Posterior vena cava (tissue), 2 donors: ENCODE measurements around the gene MXD4. TPM values are rescaled to one million over a fixed set of nuclear protein-coding genes. Genes with fewer than 3 reads are reported as not detected.
A peak's percentile ranks its signal among the peaks of the same experiment; 100 is the strongest.

Experiments
- DNase-seq: peaks from one replicate; pipeline ENCODE4 v3.0.0-alpha.2; 2020; ENCODE audit warnings: low spot score
- intact Hi-C, 2 donors: fragments of 100-400 bp; cut with DNase I; formaldehyde crosslinking; loops; one replicate each; pipeline versions ENCODE4 v1.14.1 to v1.14.2; 2022 to 2023
- total RNA-seq, 2 donors: library from RNA; stranded (reverse); fragmentation: NEBNext Ultra II Directional; extraction: Animal tissue kit (Norgen Biotek cat#: 25700); gene quantifications; one replicate each; pipeline ENCODE4 v1.2.1, GENCODE V29; 2021
- donor health status: DM: yes; HTN: yes; CAD: no.
- donor health status: DM: yes; HTN: yes; CAD: no.

Gene MXD4
- total RNA-seq, 2 donors from 2014 or later = 43.6 to 43.7 TPM

DNA sequence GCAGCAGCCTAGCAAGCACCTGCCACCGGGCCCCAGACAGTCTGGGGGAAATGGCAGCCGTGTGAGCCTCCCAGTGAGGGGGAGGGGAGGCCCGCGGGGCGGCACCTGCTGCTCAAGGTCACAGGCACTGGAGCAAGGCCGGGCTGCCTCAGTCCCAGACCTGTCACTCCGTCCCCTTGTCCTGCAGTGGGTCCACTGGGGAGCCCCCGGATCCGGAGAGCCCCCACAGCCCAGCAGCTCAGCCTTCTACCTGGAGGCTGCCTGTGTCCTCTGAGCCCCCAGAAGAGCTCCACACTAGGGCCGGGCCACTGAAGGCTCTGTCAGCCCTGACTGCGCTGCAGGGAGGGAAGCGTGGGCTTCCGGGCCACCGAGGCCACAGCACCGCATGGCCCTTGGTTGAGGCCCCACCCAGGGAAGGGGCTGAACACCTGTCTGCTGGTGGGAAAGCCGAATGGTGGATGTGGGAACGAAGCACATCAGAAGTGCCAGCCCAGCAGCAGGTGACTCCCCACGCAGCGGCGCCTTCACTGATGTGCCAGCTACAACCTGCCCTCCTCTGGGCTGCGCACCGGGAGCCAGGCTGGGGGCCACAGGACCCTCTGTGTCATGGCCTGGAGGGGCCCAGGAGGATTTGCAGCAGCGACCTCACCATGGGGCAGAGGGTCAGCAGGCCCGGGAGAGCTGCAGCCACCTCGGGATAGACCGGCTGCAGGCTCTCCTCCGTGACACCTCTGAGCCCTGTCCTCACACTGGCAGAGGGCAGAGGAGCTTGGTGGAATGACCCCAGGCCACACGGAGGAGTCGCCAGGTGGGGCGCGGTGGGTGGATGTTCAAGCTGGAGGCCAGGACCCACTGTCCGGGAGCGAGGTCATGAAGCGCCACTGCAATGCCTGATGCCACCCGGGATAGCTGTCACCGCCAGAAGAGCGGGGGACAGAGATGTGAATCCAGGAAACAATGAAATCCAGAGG lies 35.0 kb upstream of the MXD4 start:
- peak; percentile 77 for DNase-seq
- intact Hi-C loops = no loop called here

- intact Hi-C loops = no loop called here
- DNase-seq = peak; percentile 44
Measured at GRCh38 chr4:2295900-2296442, 34.1 kb upstream of the MXD4 start.

DNA sequence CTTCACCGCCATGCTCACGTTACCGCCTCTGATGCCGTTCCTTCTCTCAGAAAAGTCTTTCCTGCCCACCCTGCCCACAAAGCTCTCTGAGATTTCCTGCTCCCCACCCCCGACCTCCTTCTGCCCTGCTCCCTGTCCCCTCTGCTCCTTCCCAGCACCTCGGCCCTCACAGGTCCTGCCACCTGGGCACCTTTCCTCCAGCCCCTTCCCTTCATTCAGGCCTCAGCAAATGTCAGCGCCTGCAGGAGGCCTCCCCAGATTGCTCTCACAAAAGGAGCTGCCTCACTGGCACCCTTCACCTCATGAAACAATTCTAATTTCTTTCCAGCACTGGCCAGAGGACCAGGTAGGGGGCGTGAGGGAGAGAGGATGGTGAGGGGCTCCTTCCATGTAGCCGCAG lies 33.6 kb upstream of the MXD4 start:
- DNase-seq = peak; percentile 56
- intact Hi-C loops = no loop called here

GRCh38 chr4:2292646-2293108 lies 30.8 kb upstream of the MXD4 start:
- peak; percentile 29 for DNase-seq
- intact Hi-C loops = no loop called here

DNA sequence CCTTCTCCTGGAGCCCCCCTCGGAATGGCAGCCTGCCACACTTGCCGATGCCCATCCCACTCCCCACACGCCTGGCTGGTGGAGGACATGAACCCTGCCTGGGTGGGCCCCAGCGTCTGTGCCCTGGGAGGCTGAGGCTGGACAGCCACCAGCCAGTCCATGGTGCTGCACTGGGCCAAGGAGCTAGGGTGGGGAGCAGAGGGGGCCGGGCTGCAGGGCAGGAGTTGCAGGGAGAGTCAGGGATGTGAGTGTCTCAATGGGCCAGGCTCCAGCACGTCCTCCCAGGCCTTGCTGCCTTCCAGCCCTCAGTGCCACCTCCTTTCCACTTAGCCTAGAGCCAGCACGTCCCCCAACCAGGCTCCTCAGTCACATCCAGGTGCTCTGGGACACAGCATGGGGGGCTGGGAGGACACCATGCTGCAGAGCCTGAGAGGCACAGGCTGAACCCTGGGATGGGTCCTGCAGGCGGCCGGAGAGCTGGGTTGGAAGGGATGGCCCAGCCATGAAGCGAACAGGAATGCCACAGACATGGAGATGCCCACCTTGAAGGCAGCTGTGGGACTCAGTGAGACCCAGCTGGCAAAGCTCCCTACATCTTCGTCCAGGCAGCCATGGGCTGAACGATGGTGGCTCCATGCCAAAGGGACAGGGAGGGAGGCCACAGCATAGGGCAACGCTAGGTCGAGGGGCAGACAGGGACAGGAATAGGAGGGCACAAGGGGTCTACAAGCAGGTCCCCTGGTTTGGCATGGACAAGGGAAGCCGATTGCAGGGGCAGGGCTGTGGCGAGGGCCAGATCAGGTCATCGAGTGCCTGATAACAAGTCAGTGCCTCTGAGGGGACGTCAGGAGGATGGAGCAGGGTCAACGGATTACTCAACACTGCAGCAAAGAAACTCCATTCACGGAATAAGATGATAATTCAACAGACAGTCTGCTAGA lies 30.1 kb upstream of the MXD4 start:
- peak; percentile 75 for DNase-seq
- intact Hi-C loops = no loop called here

GRCh38 chr4:2290974-2291704 lies 29.2 kb upstream of the MXD4 start:
- DNase-seq = peak; percentile 79
- intact Hi-C loops = no loop called here

DNA sequence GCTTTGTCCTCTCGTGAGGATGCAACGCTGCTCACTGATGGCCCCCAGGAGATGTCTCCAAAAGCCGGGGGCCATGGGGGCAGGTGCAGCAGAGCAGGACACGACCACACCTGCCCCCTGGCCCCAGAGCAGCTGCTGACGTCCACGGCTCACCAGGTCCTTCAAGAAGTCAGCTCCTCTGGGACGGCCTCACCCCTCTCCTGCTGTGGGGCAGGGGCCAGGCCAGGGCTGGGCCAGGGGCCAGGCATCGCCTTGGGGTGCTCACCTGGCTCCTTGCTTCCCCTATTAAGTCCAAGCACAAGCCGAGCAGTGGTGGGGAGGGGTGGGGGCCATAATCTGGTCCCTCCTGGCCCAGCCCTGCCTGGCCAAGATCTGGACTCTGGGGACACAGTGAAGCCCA lies 28.6 kb upstream of the MXD4 start:
- intact Hi-C loops = no loop called here
- peak; percentile 75 for DNase-seq

- DNase-seq = peak; percentile 58
- intact Hi-C loops = no loop called here
Measured at GRCh38 chr4:2289955-2290333, 28.0 kb upstream of the MXD4 start.

DNA sequence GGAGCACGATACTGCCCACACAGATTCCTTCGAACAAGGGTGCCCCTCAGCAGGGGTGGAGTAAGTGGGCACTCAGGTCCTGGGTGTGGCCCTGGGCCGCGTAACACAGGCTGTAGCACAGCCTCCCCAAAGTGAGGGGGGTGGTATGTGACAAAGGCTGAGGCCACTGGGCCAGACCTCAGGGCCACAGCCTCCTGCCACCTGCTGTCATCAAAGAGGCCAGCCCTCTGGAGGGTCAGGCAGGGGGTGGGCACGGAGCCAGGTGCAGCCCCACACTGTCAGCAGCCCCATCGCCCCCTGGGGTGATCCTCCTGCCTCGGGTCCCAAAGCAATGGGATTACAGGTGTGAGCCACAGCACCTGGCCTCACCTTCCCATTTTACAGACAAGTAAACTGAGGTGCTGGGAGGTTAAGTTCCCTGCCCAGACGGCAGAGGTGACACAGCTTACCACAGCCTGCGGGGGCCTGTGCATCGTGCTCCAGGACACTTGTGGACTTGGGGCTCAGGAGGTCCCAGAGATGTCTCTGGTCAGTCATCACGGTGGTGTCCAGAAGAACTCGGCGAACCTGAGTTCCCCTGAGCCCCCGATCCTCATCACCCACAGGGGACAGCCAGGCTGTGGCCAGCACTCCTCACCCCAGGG lies 27.5 kb upstream of the MXD4 start:
- intact Hi-C loops = no loop called here
- peak; percentile 45 for DNase-seq

GRCh38 chr4:2288051-2288541 lies 26.2 kb upstream of the MXD4 start:
- DNase-seq = peak; percentile 72
- intact Hi-C loops = no loop called here

GRCh38 chr4:2287594-2287915 lies 25.6 kb upstream of the MXD4 start:
- DNase-seq = peak; percentile 60
- intact Hi-C loops = no loop called here

- intact Hi-C loops = no loop called here
- DNase-seq = peak; percentile 70
Measured at GRCh38 chr4:2286904-2287593, 25.1 kb upstream of the MXD4 start.

GRCh38 chr4:2285613-2286381 lies 23.9 kb upstream of the MXD4 start:
- intact Hi-C loops = no loop called here
- peak; percentile 72 for DNase-seq

DNA sequence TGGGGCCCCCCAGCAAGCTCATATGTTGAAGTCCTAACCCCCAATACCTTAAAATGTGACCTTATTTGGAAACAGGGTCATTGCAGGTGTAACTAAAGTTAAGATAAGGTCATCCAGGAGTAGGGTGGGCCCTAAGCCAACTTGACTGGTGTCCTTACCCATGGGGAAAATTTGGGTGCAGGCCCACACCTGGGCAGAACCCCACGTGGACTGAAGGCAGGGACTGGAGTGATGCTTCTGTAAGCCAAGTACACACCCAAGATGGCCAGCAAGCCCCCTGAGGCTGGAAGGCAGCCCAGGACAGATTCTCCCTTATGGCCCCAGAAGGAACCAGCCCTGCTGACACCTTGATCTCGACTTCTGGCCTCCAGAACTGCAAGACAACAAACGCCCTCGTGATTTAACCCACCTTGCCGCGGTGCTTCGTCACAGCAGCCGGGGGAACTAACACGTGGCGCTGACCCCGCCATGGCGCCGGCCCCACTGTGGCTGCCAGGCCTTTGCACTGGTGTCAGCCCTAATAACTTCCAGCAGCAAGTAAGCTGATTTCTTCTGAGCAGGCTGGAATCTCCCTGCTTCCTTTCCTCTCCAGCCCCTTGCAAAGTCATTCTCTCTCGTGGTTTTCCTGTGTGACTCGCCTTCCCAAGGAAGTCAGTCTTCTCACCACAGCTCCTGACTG lies 23.2 kb upstream of the MXD4 start:
- peak; percentile 75 for DNase-seq
- intact Hi-C loops = no loop called here

GRCh38 chr4:2284161-2284933 lies 22.4 kb upstream of the MXD4 start:
- DNase-seq = peak; percentile 62
- intact Hi-C loops = no loop called here

GRCh38 chr4:2283199-2283711 lies 21.3 kb upstream of the MXD4 start:
- intact Hi-C loops = no loop called here
- no peak for DNase-seq
